GM12878 (cell line): ENCODE measurements around the gene STX16. TPM values are rescaled to one million over a fixed set of nuclear protein-coding genes. Genes with fewer than 3 reads are reported as not detected.

Source experiments
- ATAC-seq: fragments of 200-7000 bp; cut with Tn5 transposase; 3 replicates; pipeline ENCODE4 v1.9.1; 2020; ENCODE audit warnings: mild to moderate bottlenecking, moderate library complexity
- BruUV-seq: library from RNA; stranded (reverse); fragments of 400-500 nt; replicated peaks from 2 replicates; lab custom pipeline; 2021; lab: Mats Ljungman, UMichigan
- CTCF ChIA-PET: fragments of 300-600 bp; sonication (Branson Sonifier 250); formaldehyde crosslinking; extraction: SDS; loops from one replicate; lab custom pipeline; 2021; ENCODE audit warnings: inconsistent platforms; lab: Yijun Ruan, JAX
- POLR2A ChIA-PET: fragments of 350-600 bp; formaldehyde crosslinking; extraction: SDS; loops from one replicate; lab custom pipeline; 2021; ENCODE audit warnings: inconsistent platforms; lab: Charles Lee
- RAD21 ChIA-PET: fragments of 300-600 bp; sonication (Branson Sonifier 250); formaldehyde crosslinking; loops from one replicate; lab custom pipeline; 2023; ENCODE audit warnings: antibody characterized with exemption; ENCODE audit not compliant: unreplicated experiment; lab: Charles Lee
- SMC1A ChIA-PET: fragments of 300-600 bp; sonication (Branson Sonifier 250); formaldehyde crosslinking; loops from one replicate; lab custom pipeline; 2023; ENCODE audit not compliant: unreplicated experiment, uncharacterized antibody; lab: Charles Lee
- DNase-seq: peaks from one replicate; pipeline ENCODE4 v3.0.0-alpha.2; 2011; ENCODE audit warnings: low read depth, low spot score
- FAIRE-seq: peaks from 3 replicates; lab custom pipeline; 2011; peaks lifted over from hg19 to GRCh38; lab: Jason Lieb, UNC
- H2AFZ ChIP-seq: 2 replicates; pipeline ENCODE4 v1.6.0; 2011; ENCODE audit warnings: low read depth, low read length, control low read depth; ENCODE audit not compliant: control insufficient read depth
- H3K27ac ChIP-seq: 2 replicates; pipeline ENCODE4 v1.5.1; 2011; ENCODE audit warnings: control low read depth; ENCODE audit not compliant: control insufficient read depth, insufficient read depth
- H3K27me3 ChIP-seq, 2 experiments: replicated peaks in 1 of 2; 2 replicates each; pipeline versions ENCODE4 v1.6.0 to v1.6.1; 2011; ENCODE audit warnings: low read length in 1 of 2; ENCODE audit not compliant: control insufficient read depth in 2 of 2, insufficient read depth in 2 of 2
- H3K36me3 ChIP-seq, 2 experiments: 2 replicates each; pipeline ENCODE4 v1.5.1; 2011; ENCODE audit warnings: low read length in 1 of 2; ENCODE audit not compliant: control insufficient read depth in 2 of 2, insufficient read depth in 2 of 2
- H3K4me1 ChIP-seq: 2 replicates; pipeline ENCODE4 v1.6.1; 2011; ENCODE audit warnings: mild to moderate bottlenecking, low read length, moderate library complexity, mixed read lengths; ENCODE audit not compliant: control insufficient read depth, insufficient read depth
- H3K4me2 ChIP-seq: 2 replicates; pipeline ENCODE4 v1.6.0; 2011; ENCODE audit warnings: control low read depth; ENCODE audit not compliant: control insufficient read depth, insufficient read depth
- H3K4me3 ChIP-seq: fragments of 200-600 bp; sonication (generic); 2 replicates; pipeline ENCODE4 v1.5.1; 2016
- H3K79me2 ChIP-seq: 2 replicates; pipeline ENCODE4 v1.6.0; 2011; ENCODE audit warnings: low read length; ENCODE audit not compliant: control insufficient read depth, insufficient read depth
- H3K9ac ChIP-seq: 2 replicates; pipeline ENCODE4 v1.8.0; 2011; ENCODE audit warnings: low read length, control low read depth, mixed read lengths; ENCODE audit not compliant: control insufficient read depth, insufficient read depth
- H3K9me3 ChIP-seq: replicated peaks from 3 replicates; pipeline ENCODE4 v1.5.1; 2011; ENCODE audit warnings: mild to moderate bottlenecking, low read length; ENCODE audit not compliant: control insufficient read depth, insufficient read depth
- H4K20me1 ChIP-seq: 2 replicates; pipeline ENCODE4 v1.6.0; 2011; ENCODE audit not compliant: control insufficient read depth, insufficient read depth
- CEBPB ChIP-seq, 2 experiments: fragments of 150-350 bp in 1 of 2; IDR thresholded peaks; 2 replicates each; pipeline ENCODE4 v1.6.1; 2012 to 2014; ENCODE audit warnings: low read depth in 2 of 2, low read length in 2 of 2, borderline replicate concordance in 1 of 2, inconsistent platforms in 1 of 2
- EED ChIP-seq: sonication (generic); IDR thresholded peaks from 2 replicates; pipeline ENCODE4 v1.6.1; 2016; ENCODE audit warnings: antibody characterized with exemption, low read depth
- GATAD2B ChIP-seq: fragments of 450-650 bp; conservative IDR thresholded peaks from 2 replicates; pipeline ENCODE4 v1.6.1; 2017; ENCODE audit warnings: low read depth, mild to moderate bottlenecking, moderate library complexity
- MLLT1 ChIP-seq: fragments of 450-650 bp; IDR thresholded peaks from 2 replicates; pipeline ENCODE4 v1.6.1; 2016; ENCODE audit warnings: mild to moderate bottlenecking
- NFXL1 ChIP-seq: fragments of 450-650 bp; IDR thresholded peaks from 2 replicates; pipeline ENCODE4 v1.6.1; 2017; ENCODE audit warnings: antibody characterized with exemption, mild to moderate bottlenecking, borderline replicate concordance
- NFYB ChIP-seq: IDR thresholded peaks from 2 replicates; pipeline ENCODE4 v1.6.1; 2011; ENCODE audit warnings: low read depth, mild to moderate bottlenecking, low read length, improper control_type of control experiment, moderate library complexity; ENCODE audit not compliant: insufficient read depth
- POLR2A ChIP-seq: IDR thresholded peaks from 2 replicates; pipeline ENCODE4 v1.6.1; 2011; ENCODE audit warnings: low read depth, mild to moderate bottlenecking, low read length
- PRDM15 ChIP-seq: fragments of 450-650 bp; formaldehyde crosslinking; IDR thresholded peaks from 2 replicates; pipeline ENCODE4 v1.4.0; 2020; ENCODE audit warnings: mild to moderate bottlenecking, moderate library complexity
- SUPT20H ChIP-seq: IDR thresholded peaks from 2 replicates; pipeline ENCODE4 v1.6.1; 2011; ENCODE audit warnings: low read depth, mild to moderate bottlenecking, low read length, moderate library complexity, borderline replicate concordance; ENCODE audit not compliant: control insufficient read depth
- TBL1XR1 ChIP-seq: IDR thresholded peaks from 2 replicates; pipeline ENCODE4 v1.6.1; 2012; ENCODE audit warnings: low read depth, low read length, improper control_type of control experiment
- USF1 ChIP-seq: IDR thresholded peaks from 2 replicates; pipeline ENCODE4 v1.6.1; 2011; ENCODE audit warnings: borderline replicate concordance, low read depth, mild to moderate bottlenecking, moderate library complexity, mixed read lengths, low read length; ENCODE audit not compliant: insufficient read depth; ENCODE audit errors: extremely low read length
- ZNF274 ChIP-seq: IDR thresholded peaks from one replicate; pipeline ENCODE4 v1.8.0; 2011; ENCODE audit not compliant: insufficient read length, insufficient read depth
- ZSCAN29 ChIP-seq: fragments of 450-650 bp; IDR thresholded peaks from 2 replicates; pipeline ENCODE4 v1.6.1; 2017; ENCODE audit warnings: mild to moderate bottlenecking, moderate library complexity
- WGBS: methylation state at CpG from one replicate; pipeline ENCODE4 v1.1.6; 2016; ENCODE audit warnings: low lambda C conversion rate; ENCODE audit not compliant: insufficient replicate concordance, insufficient coverage; ENCODE audit errors: missing lambda C conversion rate; 5-methylcytosine and 5-hydroxymethylcytosine counted together
- in situ Hi-C: fragments of 300-500 bp; cut with MboI; formaldehyde crosslinking; loops from 9 replicates; pipeline ENCODE4 v1.14.3; 2018; ENCODE audit warnings: mixed read lengths
- intact Hi-C: fragments of 100-400 bp; cut with micrococcal nuclease; formaldehyde crosslinking; loops from one replicate; pipeline ENCODE4 v1.14.2; 2022; ENCODE audit not compliant: unreplicated experiment
- polyA plus RNA-seq, 11 experiments: library from polyadenylated mRNA; depleted of rRNA in 4 of 11; unstranded in 6 of 11; stranded (reverse) in 5 of 11; fragments of >200 nt; fragmentation: Nextera tagmentation in 4 of 11; fragmentation: Illumina TruSeq in 1 of 11; extraction: Ambion mirVana in 4 of 11; extraction: Trizol in 1 of 11; gene quantifications; 1 replicate in 1 of 11; 2 replicates in 10 of 11; pipeline versions ENCODE4 v1.2.1 to v1.2.3, GENCODE V29; 2011 to 2016; ENCODE audit warnings: inconsistent platforms in 2 of 11, missing spikeins in 2 of 11, low read depth in 1 of 11
- total RNA-seq, 4 experiments: library from RNA; depleted of rRNA in 3 of 4; stranded (reverse); fragments of >200 nt in 3 of 4; fragmentation: Illumina TruSeq in 1 of 4; extraction: Trizol in 1 of 4; gene quantifications; 2 replicates each; pipeline versions ENCODE4 v1.2.1 to v1.2.3, GENCODE V29; 2013 to 2021
- TF ChIP-seq, protein P1 (sequence below): fragments of 450-650 bp; IDR thresholded peaks from 2 replicates; pipeline ENCODE4 v1.6.1; 2017; ENCODE audit warnings: antibody characterized with exemption, mild to moderate bottlenecking, moderate library complexity

Gene STX16
- total and polyA plus RNA-seq, 10 of the 15 experiments (the other 5 are each of a cell fraction or from before 2014, with no cell fraction given), result 6.3 to 68.4 (median 35.8) TPM

DNA sequence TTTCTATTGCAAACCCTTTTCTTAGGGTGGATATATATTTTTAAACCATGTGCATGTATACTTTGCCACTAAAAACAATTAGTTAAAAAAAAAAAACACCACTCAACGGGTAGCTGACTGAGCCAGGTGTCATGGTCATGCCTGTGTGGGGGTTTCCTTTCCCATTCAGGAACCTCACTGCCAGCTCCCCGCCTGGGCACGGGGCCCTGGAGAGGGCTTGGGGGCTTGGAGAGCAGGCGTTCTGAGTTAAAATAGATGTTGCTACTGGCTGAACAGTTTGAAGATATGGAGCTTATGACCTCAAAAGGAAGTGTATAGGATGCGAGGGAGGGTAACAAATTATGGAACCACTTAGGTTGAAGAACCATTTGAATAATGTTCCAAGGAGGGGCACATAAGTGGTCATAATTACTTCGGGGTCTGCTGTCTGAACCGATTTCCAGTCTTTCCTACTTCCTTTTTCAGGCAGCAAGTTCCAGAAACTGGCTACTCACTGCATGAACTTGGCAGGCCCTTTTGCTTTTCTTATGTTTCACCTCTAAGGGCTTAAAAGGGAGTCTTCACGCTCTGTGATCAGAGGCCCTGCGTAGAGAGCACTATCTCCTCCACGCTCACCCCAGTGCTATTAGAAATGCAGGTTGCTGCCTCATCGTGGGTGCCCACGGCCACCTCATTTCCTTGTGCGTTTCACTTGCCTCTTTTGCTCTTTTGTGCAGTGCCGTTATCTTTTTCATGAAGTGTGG is 9.9 kb downstream of the STX16 start:
- H3K4me3 ChIP-seq, result no peak overlapping the region
- WGBS, result 74% methylated on average over 14 of the region's 14 CpGs
- H3K9ac ChIP-seq, result no peak overlapping the region
- ATAC-seq (no peak), DNase-seq (no peak), FAIRE-seq (no peak)
- SMC1A ChIA-PET, result interaction anchor here (2.2 kb wide), 1 partner anchor 9 kb away, joined by 13 read pairs; the partner anchor contains the start of gene STX16
- peaks cover 5% of the 10 kb centered on the region; the same call in 1 of the 2 replicates for H4K20me1 ChIP-seq
- no peaks in the 10 kb centered on the region for H3K9me3 ChIP-seq
- peaks cover 70% of the 10 kb centered on the region for H3K79me2 ChIP-seq
- CTCF ChIA-PET, result interaction anchor here (0.5 to 1.6 kb wide), 2 partner anchors 9 to 371 kb away, joined by 3 read pairs; partner anchors contain the start of gene ATP5F1E
- RAD21 ChIA-PET, result no interaction called here
- H3K27ac ChIP-seq, result no peak overlapping the region
- in situ Hi-C loops, result loop anchor here (25.0 kb wide), 1 partner anchor 1274 kb away; the partner anchor contains the start of gene RBM38
- no peak overlapping the region for H2AFZ ChIP-seq
- H3K36me3 ChIP-seq, result peaks cover 3 to 26% of the 10 kb centered on the region in 2 experiments
- no TSS peak for BruUV-seq
- H3K4me2 ChIP-seq, result peak overlapping the region; percentile 35
- intact Hi-C loops, result no loop called here
- no peaks in the 10 kb centered on the region for H3K27me3 ChIP-seq
- POLR2A ChIA-PET, result interaction anchor here (0.6 kb wide), 1 partner anchor 9 kb away, joined by 3 read pairs; no protein-coding TSS in a partner anchor
- peaks cover 10% of the 10 kb centered on the region for H3K4me1 ChIP-seq
- no peak for TF ChIP-seq ZSCAN29
- TF ChIP-seq ZNF274, result no peak
- no peak for TF ChIP-seq CEBPB (IDR thresholded peaks at IDR 0.05; ENCODE audit: borderline replicate concordance in 1 of 2, low read depth in 2 of 2, low read length in 2 of 2)
- TF ChIP-seq GATAD2B, result no peak
- TF ChIP-seq NFXL1, result no peak
- TF ChIP-seq POLR2A, result no peak
- no peak for TF ChIP-seq NFYB
- TF ChIP-seq, protein P1, sequence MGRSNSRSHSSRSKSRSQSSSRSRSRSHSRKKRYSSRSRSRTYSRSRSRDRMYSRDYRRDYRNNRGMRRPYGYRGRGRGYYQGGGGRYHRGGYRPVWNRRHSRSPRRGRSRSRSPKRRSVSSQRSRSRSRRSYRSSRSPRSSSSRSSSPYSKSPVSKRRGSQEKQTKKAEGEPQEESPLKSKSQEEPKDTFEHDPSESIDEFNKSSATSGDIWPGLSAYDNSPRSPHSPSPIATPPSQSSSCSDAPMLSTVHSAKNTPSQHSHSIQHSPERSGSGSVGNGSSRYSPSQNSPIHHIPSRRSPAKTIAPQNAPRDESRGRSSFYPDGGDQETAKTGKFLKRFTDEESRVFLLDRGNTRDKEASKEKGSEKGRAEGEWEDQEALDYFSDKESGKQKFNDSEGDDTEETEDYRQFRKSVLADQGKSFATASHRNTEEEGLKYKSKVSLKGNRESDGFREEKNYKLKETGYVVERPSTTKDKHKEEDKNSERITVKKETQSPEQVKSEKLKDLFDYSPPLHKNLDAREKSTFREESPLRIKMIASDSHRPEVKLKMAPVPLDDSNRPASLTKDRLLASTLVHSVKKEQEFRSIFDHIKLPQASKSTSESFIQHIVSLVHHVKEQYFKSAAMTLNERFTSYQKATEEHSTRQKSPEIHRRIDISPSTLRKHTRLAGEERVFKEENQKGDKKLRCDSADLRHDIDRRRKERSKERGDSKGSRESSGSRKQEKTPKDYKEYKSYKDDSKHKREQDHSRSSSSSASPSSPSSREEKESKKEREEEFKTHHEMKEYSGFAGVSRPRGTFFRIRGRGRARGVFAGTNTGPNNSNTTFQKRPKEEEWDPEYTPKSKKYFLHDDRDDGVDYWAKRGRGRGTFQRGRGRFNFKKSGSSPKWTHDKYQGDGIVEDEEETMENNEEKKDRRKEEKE, result no peak
- TF ChIP-seq USF1, result no peak
- TF ChIP-seq TBL1XR1, result no peak
- no peak for TF ChIP-seq EED
- TF ChIP-seq MLLT1, result no peak
- no peak for TF ChIP-seq PRDM15
- TF ChIP-seq SUPT20H, result no peak
